GM12878 (cell line): Measurements from ENCODE around the gene ZMIZ1. TPM values are rescaled to one million over a fixed set of nuclear protein-coding genes. Genes with fewer than 3 reads are reported as not detected.

Source experiments
- BRCA1 ChIP-seq: IDR thresholded peaks from 2 replicates; pipeline ENCODE4 v1.6.1; 2011; ENCODE audit warnings: low read depth, low read length, improper control_type of control experiment
- CHD1 ChIP-seq: IDR thresholded peaks from 2 replicates; pipeline ENCODE4 v1.6.1; 2012; ENCODE audit warnings: low read depth, low read length, improper control_type of control experiment
- CHD2 ChIP-seq: IDR thresholded peaks from 2 replicates; pipeline ENCODE4 v1.6.1; 2011; ENCODE audit warnings: low read depth, low read length, improper control_type of control experiment, borderline replicate concordance
- CHD4 ChIP-seq: fragments of 200-600 bp; sonication (generic); IDR thresholded peaks from 2 replicates; pipeline ENCODE4 v1.6.1; 2016; ENCODE audit warnings: mild to moderate bottlenecking
- CREB1 ChIP-seq: IDR thresholded peaks from 2 replicates; pipeline ENCODE4 v1.6.1; 2012; ENCODE audit warnings: low read depth, mild to moderate bottlenecking, inconsistent platforms
- RELA ChIP-seq: fragments of 450-650 bp; IDR thresholded peaks from 2 replicates; pipeline ENCODE4 v1.8.0; 2014; ENCODE audit warnings: borderline replicate concordance; ENCODE audit not compliant: partially characterized antibody
- SIN3A ChIP-seq: IDR thresholded peaks from 2 replicates; pipeline ENCODE4 v1.6.1; 2012; ENCODE audit warnings: low read depth, low read length, improper control_type of control experiment
- SMAD5 ChIP-seq: IDR thresholded peaks from 2 replicates; pipeline ENCODE4 v1.6.1; 2016; ENCODE audit warnings: antibody characterized with exemption, low read depth
- SMARCA5 ChIP-seq: fragments of 450-650 bp; IDR thresholded peaks from 2 replicates; pipeline ENCODE4 v1.6.1; 2017; ENCODE audit warnings: mild to moderate bottlenecking
- STAT1 ChIP-seq: fragments of 450-650 bp; conservative IDR thresholded peaks from 2 replicates; pipeline ENCODE4 v1.6.1; 2014; ENCODE audit warnings: antibody characterized with exemption, mild to moderate bottlenecking
- YBX1 ChIP-seq: fragments of 450-650 bp; IDR thresholded peaks from 2 replicates; pipeline ENCODE4 v1.6.1; 2016; ENCODE audit warnings: antibody characterized with exemption
- polyA plus RNA-seq, 11 experiments: library from polyadenylated mRNA; depleted of rRNA in 4 of 11; unstranded in 6 of 11; stranded (reverse) in 5 of 11; fragments of >200 nt; fragmentation: Nextera tagmentation in 4 of 11; fragmentation: Illumina TruSeq in 1 of 11; extraction: Ambion mirVana in 4 of 11; extraction: Trizol in 1 of 11; gene quantifications; 1 replicate in 1 of 11; 2 replicates in 10 of 11; pipeline versions ENCODE4 v1.2.1 to v1.2.3, GENCODE V29; 2011 to 2016; ENCODE audit warnings: inconsistent platforms in 2 of 11, missing spikeins in 2 of 11, low read depth in 1 of 11
- total RNA-seq, 4 experiments: library from RNA; depleted of rRNA in 3 of 4; stranded (reverse); fragments of >200 nt in 3 of 4; fragmentation: Illumina TruSeq in 1 of 4; extraction: Trizol in 1 of 4; gene quantifications; 2 replicates each; pipeline versions ENCODE4 v1.2.1 to v1.2.3, GENCODE V29; 2013 to 2021
- TF ChIP-seq, protein P1 (sequence below): fragments of 150-350 bp; IDR thresholded peaks from 2 replicates; pipeline ENCODE4 v1.6.1; 2016; ENCODE audit warnings: low read depth, low read length
- TF ChIP-seq, protein P2 (sequence below): fragments of 450-650 bp; IDR thresholded peaks from 2 replicates; pipeline ENCODE4 v1.6.1; 2016; ENCODE audit warnings: mild to moderate bottlenecking
- TF ChIP-seq, protein P3 (sequence below): IDR thresholded peaks from 2 replicates; pipeline ENCODE4 v1.6.1; 2011; ENCODE audit warnings: borderline replicate concordance, low read depth, mild to moderate bottlenecking, moderate library complexity, low read length; ENCODE audit not compliant: insufficient read depth, poor library complexity, severe bottlenecking
- TF ChIP-seq, protein P4 (sequence below): IDR thresholded peaks from 2 replicates; pipeline ENCODE4 v1.6.1; 2011; ENCODE audit warnings: low read depth, low read length, improper control_type of control experiment, borderline replicate concordance
- TF ChIP-seq, protein P5 (sequence below): IDR thresholded peaks from 2 replicates; pipeline ENCODE4 v1.6.1; 2011; ENCODE audit warnings: borderline replicate concordance, low read depth, mild to moderate bottlenecking, moderate library complexity, mixed read lengths, low read length; ENCODE audit not compliant: insufficient read depth; ENCODE audit errors: extremely low read length
- TF ChIP-seq, protein P6 (sequence below): IDR thresholded peaks from 2 replicates; pipeline ENCODE4 v1.6.1; 2012; ENCODE audit warnings: mild to moderate bottlenecking, low read depth, low read length

Gene ZMIZ1
- total and polyA plus RNA-seq, 10 of the 15 experiments (the other 5 are each of a cell fraction or from before 2014, with no cell fraction given): 3.1 to 82.3 (median 14.9) TPM

DNA sequence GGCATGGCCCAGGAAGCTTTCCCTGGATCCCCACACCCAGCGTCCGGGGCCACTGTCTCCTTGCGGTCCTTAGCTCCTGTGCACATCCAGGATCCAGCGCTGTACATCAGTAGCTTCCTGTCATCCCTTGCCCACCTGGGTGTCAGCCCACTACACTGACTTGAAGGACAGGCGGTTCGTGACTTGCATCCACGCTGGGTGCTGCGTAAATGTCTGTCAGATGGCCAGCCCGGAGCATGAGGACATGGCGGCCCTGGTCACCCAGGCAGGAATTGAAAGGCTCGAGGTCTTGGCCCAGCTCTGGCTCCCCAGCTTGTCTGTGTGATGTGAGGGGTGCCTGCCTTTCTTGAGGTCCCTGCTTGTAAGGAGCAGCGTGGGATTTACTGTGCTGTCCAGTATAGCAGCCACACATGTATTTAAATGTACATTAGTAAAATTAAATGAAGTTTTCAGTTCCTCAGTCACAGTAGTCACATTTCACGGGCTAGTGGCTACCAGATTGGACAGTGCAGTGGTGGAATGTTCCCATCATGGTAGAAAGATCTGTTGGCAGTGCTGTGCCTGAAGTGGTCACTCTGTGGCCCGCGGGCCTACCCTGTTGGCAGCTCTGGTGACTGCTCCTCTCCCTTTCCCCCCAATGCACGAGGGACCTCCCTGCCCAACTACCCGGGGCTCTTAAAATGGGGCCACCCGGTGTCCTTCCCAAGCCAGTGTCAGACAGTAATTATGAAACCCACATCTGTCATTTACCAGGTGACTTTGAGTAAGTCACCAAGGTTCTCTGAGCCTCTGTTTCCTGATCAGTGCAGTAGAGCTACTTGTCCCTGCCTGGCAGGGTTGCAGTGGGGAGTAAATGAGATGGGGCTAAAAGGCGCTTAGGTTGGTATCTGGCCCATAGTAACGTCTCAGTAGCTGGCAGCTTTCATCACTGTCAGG is 180.7 kb downstream of the ZMIZ1 start (continued):
- TF ChIP-seq CHD1 (no peak), CHD4 (no peak), SMAD5 (peak; percentile 45; the same call in 1 of the 2 replicates), SMARCA5 (peak; percentile 57; the same call in 1 of the 2 replicates), RELA (no peak), STAT1 (no peak), CREB1 (no peak), CHD2 (no peak), YBX1 (no peak), BRCA1 (no peak), SIN3A (no peak)
- TF ChIP-seq, protein P1, sequence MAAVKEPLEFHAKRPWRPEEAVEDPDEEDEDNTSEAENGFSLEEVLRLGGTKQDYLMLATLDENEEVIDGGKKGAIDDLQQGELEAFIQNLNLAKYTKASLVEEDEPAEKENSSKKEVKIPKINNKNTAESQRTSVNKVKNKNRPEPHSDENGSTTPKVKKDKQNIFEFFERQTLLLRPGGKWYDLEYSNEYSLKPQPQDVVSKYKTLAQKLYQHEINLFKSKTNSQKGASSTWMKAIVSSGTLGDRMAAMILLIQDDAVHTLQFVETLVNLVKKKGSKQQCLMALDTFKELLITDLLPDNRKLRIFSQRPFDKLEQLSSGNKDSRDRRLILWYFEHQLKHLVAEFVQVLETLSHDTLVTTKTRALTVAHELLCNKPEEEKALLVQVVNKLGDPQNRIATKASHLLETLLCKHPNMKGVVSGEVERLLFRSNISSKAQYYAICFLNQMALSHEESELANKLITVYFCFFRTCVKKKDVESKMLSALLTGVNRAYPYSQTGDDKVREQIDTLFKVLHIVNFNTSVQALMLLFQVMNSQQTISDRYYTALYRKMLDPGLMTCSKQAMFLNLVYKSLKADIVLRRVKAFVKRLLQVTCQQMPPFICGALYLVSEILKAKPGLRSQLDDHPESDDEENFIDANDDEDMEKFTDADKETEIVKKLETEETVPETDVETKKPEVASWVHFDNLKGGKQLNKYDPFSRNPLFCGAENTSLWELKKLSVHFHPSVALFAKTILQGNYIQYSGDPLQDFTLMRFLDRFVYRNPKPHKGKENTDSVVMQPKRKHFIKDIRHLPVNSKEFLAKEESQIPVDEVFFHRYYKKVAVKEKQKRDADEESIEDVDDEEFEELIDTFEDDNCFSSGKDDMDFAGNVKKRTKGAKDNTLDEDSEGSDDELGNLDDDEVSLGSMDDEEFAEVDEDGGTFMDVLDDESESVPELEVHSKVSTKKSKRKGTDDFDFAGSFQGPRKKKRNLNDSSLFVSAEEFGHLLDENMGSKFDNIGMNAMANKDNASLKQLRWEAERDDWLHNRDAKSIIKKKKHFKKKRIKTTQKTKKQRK: no peak
- TF ChIP-seq, protein P2, sequence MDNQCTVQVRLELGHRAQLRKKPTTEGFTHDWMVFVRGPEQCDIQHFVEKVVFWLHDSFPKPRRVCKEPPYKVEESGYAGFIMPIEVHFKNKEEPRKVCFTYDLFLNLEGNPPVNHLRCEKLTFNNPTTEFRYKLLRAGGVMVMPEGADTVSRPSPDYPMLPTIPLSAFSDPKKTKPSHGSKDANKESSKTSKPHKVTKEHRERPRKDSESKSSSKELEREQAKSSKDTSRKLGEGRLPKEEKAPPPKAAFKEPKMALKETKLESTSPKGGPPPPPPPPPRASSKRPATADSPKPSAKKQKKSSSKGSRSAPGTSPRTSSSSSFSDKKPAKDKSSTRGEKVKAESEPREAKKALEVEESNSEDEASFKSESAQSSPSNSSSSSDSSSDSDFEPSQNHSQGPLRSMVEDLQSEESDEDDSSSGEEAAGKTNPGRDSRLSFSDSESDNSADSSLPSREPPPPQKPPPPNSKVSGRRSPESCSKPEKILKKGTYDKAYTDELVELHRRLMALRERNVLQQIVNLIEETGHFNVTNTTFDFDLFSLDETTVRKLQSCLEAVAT: no peak
- TF ChIP-seq, protein P3, sequence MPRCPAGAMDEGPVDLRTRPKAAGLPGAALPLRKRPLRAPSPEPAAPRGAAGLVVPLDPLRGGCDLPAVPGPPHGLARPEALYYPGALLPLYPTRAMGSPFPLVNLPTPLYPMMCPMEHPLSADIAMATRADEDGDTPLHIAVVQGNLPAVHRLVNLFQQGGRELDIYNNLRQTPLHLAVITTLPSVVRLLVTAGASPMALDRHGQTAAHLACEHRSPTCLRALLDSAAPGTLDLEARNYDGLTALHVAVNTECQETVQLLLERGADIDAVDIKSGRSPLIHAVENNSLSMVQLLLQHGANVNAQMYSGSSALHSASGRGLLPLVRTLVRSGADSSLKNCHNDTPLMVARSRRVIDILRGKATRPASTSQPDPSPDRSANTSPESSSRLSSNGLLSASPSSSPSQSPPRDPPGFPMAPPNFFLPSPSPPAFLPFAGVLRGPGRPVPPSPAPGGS: no peak
- TF ChIP-seq, protein P4, sequence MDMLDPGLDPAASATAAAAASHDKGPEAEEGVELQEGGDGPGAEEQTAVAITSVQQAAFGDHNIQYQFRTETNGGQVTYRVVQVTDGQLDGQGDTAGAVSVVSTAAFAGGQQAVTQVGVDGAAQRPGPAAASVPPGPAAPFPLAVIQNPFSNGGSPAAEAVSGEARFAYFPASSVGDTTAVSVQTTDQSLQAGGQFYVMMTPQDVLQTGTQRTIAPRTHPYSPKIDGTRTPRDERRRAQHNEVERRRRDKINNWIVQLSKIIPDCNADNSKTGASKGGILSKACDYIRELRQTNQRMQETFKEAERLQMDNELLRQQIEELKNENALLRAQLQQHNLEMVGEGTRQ: no peak
- TF ChIP-seq, protein P5, sequence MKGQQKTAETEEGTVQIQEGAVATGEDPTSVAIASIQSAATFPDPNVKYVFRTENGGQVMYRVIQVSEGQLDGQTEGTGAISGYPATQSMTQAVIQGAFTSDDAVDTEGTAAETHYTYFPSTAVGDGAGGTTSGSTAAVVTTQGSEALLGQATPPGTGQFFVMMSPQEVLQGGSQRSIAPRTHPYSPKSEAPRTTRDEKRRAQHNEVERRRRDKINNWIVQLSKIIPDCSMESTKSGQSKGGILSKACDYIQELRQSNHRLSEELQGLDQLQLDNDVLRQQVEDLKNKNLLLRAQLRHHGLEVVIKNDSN: no peak
- TF ChIP-seq, protein P6, sequence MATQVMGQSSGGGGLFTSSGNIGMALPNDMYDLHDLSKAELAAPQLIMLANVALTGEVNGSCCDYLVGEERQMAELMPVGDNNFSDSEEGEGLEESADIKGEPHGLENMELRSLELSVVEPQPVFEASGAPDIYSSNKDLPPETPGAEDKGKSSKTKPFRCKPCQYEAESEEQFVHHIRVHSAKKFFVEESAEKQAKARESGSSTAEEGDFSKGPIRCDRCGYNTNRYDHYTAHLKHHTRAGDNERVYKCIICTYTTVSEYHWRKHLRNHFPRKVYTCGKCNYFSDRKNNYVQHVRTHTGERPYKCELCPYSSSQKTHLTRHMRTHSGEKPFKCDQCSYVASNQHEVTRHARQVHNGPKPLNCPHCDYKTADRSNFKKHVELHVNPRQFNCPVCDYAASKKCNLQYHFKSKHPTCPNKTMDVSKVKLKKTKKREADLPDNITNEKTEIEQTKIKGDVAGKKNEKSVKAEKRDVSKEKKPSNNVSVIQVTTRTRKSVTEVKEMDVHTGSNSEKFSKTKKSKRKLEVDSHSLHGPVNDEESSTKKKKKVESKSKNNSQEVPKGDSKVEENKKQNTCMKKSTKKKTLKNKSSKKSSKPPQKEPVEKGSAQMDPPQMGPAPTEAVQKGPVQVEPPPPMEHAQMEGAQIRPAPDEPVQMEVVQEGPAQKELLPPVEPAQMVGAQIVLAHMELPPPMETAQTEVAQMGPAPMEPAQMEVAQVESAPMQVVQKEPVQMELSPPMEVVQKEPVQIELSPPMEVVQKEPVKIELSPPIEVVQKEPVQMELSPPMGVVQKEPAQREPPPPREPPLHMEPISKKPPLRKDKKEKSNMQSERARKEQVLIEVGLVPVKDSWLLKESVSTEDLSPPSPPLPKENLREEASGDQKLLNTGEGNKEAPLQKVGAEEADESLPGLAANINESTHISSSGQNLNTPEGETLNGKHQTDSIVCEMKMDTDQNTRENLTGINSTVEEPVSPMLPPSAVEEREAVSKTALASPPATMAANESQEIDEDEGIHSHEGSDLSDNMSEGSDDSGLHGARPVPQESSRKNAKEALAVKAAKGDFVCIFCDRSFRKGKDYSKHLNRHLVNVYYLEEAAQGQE: no peak
